Panc1 (cell line): Measurements from ENCODE around the gene ARPC2. TPM values are rescaled to one million over a fixed set of nuclear protein-coding genes. Genes with fewer than 3 reads are reported as not detected.

Source experiments
- ATAC-seq: fragments of 200-7000 bp; cut with Tn5 transposase; 2 replicates; pipeline ENCODE4 v1.9.1; 2020; ENCODE audit warnings: mild to moderate bottlenecking, moderate library complexity
- BruUV-seq: library from RNA; stranded (reverse); fragments of 400-500 nt; replicated peaks from 2 replicates; lab custom pipeline; 2021; lab: Mats Ljungman, UMichigan
- CTCF ChIA-PET: fragments of 300-600 bp; sonication (Branson Sonifier 250); formaldehyde crosslinking; loops from one replicate; lab custom pipeline; 2022; ENCODE audit warnings: antibody characterized with exemption; lab: Charles Lee
- POLR2A ChIA-PET: fragments of 300-600 bp; sonication (Branson Sonifier 250); formaldehyde crosslinking; loops from one replicate; lab custom pipeline; 2022; ENCODE audit warnings: antibody characterized with exemption; lab: Charles Lee
- DNase-seq: peaks from one replicate; pipeline ENCODE4 v3.0.0-alpha.2; 2010; ENCODE audit warnings: low read depth, low spot score
- H3K27ac ChIP-seq: 2 replicates; pipeline ENCODE4 v1.5.1; 2011; ENCODE audit warnings: mild to moderate bottlenecking, low read length, inconsistent platforms
- H3K27me3 ChIP-seq: fragments of 200-500 bp; sonication (Bioruptor generic); 2 replicates; pipeline ENCODE4 v1.6.0; 2014; ENCODE audit warnings: low read length, inconsistent platforms; ENCODE audit not compliant: control insufficient read depth, insufficient read depth
- H3K36me3 ChIP-seq: fragments of 200-500 bp; sonication (Bioruptor generic); 2 replicates; pipeline ENCODE4 v1.5.1; 2014; ENCODE audit warnings: inconsistent platforms, mild to moderate bottlenecking, low read length, moderate library complexity; ENCODE audit not compliant: control insufficient read depth, insufficient read depth
- H3K4me1 ChIP-seq: 2 replicates; pipeline ENCODE4 v1.5.1; 2011; ENCODE audit warnings: inconsistent platforms, mild to moderate bottlenecking, low read length, moderate library complexity; ENCODE audit not compliant: control insufficient read depth, insufficient read depth
- H3K4me3 ChIP-seq, 2 experiments: 2 replicates each; pipeline ENCODE4 v1.5.1; 2011 to 2012; ENCODE audit warnings: low read depth in 2 of 2, low read length in 2 of 2, mild to moderate bottlenecking in 2 of 2, inconsistent platforms in 1 of 2, moderate library complexity in 1 of 2
- H3K9me3 ChIP-seq: fragments of 200-500 bp; sonication (Bioruptor generic); 2 replicates; pipeline ENCODE4 v1.5.1; 2014; ENCODE audit warnings: low read depth, mild to moderate bottlenecking, inconsistent platforms, low read length, moderate library complexity; ENCODE audit not compliant: control insufficient read depth, insufficient read depth
- POLR2AphosphoS5 ChIP-seq: IDR thresholded peaks from 2 replicates; pipeline ENCODE4 v1.6.1; 2012; ENCODE audit warnings: mild to moderate bottlenecking, low read depth, low read length, moderate library complexity
- SIN3A ChIP-seq: IDR thresholded peaks from 2 replicates; pipeline ENCODE4 v1.6.1; 2012; ENCODE audit warnings: low read depth, mild to moderate bottlenecking, low read length, moderate library complexity, borderline replicate concordance; ENCODE audit not compliant: insufficient read depth
- TCF7L2 ChIP-seq: IDR thresholded peaks from 2 replicates; pipeline ENCODE4 v1.6.1; 2011; ENCODE audit warnings: mild to moderate bottlenecking, low read depth, low read length, inconsistent platforms
- in situ Hi-C: cut with HindIII; loops from 2 replicates; pipeline ENCODE4 v1.10.0; 2016; ENCODE audit warnings: low sequenced_read_pairs, low pct_unique_long_range_greater_than_20kb
- intact Hi-C: fragments of 100-400 bp; cut with micrococcal nuclease; formaldehyde crosslinking; loops from one replicate; pipeline ENCODE4 v1.10.0; 2022; ENCODE audit not compliant: unreplicated experiment
- total RNA-seq: library from RNA; stranded (reverse); gene quantifications from one replicate; pipeline ENCODE4 v1.2.1, GENCODE V29; 2021; ENCODE audit not compliant: unreplicated experiment
- TF ChIP-seq, protein P1 (sequence below), 2 experiments: IDR thresholded peaks; 2 replicates each; pipeline ENCODE4 v1.6.1; 2011 to 2012; ENCODE audit warnings: low read depth in 2 of 2, control low read depth in 1 of 2, low read length in 1 of 2, mild to moderate bottlenecking in 1 of 2, moderate library complexity in 1 of 2; ENCODE audit not compliant: insufficient read depth in 1 of 2
- TF ChIP-seq, protein P2 (sequence below): fragments of 450-650 bp; IDR thresholded peaks from 2 replicates; pipeline ENCODE4 v1.5.1; 2017; ENCODE audit warnings: mild to moderate bottlenecking

ARPC2 gene
- total RNA-seq, 1 experiment from 2014 or later, result 248 TPM

GRCh38 chr2:218230882-218231281 is 13.9 kb downstream of the ARPC2 start:
- intact Hi-C loops (no loop called here), in situ Hi-C loops (no loop called here)
- H3K27ac ChIP-seq, result no peak overlapping the region
- H3K9me3 ChIP-seq, result no peaks in the 10 kb centered on the region
- no peak overlapping the region for H3K4me3 ChIP-seq
- CTCF ChIA-PET, result interaction anchor here (0.7 kb wide), 2 partner anchors 12 to 45 kb away, joined by 5 to 12 read pairs; no protein-coding TSS in a partner anchor
- DNase-seq (no peak), ATAC-seq (peak; percentile 77; the same call in 1 of the 2 replicates)
- H3K4me1 ChIP-seq, result no peaks in the 10 kb centered on the region
- POLR2A ChIA-PET, result interaction anchor here (1.4 kb wide), 1 partner anchor 12 kb away, joined by 5 read pairs; no protein-coding TSS in a partner anchor
- TF ChIP-seq POLR2AphosphoS5 (no peak), TCF7L2 (no peak), SIN3A (no peak)
- TF ChIP-seq, protein P1, sequence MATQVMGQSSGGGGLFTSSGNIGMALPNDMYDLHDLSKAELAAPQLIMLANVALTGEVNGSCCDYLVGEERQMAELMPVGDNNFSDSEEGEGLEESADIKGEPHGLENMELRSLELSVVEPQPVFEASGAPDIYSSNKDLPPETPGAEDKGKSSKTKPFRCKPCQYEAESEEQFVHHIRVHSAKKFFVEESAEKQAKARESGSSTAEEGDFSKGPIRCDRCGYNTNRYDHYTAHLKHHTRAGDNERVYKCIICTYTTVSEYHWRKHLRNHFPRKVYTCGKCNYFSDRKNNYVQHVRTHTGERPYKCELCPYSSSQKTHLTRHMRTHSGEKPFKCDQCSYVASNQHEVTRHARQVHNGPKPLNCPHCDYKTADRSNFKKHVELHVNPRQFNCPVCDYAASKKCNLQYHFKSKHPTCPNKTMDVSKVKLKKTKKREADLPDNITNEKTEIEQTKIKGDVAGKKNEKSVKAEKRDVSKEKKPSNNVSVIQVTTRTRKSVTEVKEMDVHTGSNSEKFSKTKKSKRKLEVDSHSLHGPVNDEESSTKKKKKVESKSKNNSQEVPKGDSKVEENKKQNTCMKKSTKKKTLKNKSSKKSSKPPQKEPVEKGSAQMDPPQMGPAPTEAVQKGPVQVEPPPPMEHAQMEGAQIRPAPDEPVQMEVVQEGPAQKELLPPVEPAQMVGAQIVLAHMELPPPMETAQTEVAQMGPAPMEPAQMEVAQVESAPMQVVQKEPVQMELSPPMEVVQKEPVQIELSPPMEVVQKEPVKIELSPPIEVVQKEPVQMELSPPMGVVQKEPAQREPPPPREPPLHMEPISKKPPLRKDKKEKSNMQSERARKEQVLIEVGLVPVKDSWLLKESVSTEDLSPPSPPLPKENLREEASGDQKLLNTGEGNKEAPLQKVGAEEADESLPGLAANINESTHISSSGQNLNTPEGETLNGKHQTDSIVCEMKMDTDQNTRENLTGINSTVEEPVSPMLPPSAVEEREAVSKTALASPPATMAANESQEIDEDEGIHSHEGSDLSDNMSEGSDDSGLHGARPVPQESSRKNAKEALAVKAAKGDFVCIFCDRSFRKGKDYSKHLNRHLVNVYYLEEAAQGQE (IDR thresholded peaks at IDR 0.05; ENCODE audit: insufficient read depth in 1 of 2, low read depth in 2 of 2, low read length in 1 of 2), result no peak
- TF ChIP-seq, protein P2, sequence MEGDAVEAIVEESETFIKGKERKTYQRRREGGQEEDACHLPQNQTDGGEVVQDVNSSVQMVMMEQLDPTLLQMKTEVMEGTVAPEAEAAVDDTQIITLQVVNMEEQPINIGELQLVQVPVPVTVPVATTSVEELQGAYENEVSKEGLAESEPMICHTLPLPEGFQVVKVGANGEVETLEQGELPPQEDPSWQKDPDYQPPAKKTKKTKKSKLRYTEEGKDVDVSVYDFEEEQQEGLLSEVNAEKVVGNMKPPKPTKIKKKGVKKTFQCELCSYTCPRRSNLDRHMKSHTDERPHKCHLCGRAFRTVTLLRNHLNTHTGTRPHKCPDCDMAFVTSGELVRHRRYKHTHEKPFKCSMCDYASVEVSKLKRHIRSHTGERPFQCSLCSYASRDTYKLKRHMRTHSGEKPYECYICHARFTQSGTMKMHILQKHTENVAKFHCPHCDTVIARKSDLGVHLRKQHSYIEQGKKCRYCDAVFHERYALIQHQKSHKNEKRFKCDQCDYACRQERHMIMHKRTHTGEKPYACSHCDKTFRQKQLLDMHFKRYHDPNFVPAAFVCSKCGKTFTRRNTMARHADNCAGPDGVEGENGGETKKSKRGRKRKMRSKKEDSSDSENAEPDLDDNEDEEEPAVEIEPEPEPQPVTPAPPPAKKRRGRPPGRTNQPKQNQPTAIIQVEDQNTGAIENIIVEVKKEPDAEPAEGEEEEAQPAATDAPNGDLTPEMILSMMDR, result no peak; the same call in 1 of the 2 replicates
- BruUV-seq, result no TSS peak
- H3K36me3 ChIP-seq, result peaks cover 31% of the 10 kb centered on the region
- no peaks in the 10 kb centered on the region for H3K27me3 ChIP-seq

DNA sequence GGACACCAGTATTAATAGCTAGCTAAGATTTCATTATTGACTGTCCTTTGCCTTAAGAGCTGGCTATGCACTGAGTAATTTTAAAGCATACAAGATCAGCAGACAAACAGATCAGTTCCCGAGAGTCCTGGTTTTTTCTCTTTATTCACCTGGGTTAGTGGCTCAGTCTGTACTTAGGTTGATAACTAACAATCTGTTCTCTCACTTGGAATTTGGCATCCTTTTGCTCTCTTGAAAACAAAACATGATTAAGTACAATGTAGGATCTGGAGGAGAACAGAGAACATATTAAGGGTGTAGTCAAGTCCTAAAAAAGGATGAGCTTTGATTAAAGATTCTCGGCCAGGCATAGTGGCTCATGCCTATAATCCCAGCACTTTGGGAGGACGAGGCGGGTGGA is 16.6 kb downstream of the ARPC2 start:
- TF ChIP-seq, protein P2, result no peak
- TF ChIP-seq, protein P1 (IDR thresholded peaks at IDR 0.05; ENCODE audit: insufficient read depth in 1 of 2, low read depth in 2 of 2, low read length in 1 of 2), result no peak
- no peak for TF ChIP-seq TCF7L2
- no peak for TF ChIP-seq SIN3A
- TF ChIP-seq POLR2AphosphoS5, result no peak
- Histone ChIP-seq H3K27me3 (no peaks in the 10 kb centered on the region), H3K36me3 (peaks cover 30% of the 10 kb centered on the region), H3K27ac (no peak overlapping the region), H3K9me3 (no peaks in the 10 kb centered on the region), H3K4me3 (no peak overlapping the region), H3K4me1 (no peaks in the 10 kb centered on the region)
- POLR2A ChIA-PET, result no interaction called here
- CTCF ChIA-PET, result interaction anchor here (0.7 kb wide), 1 partner anchor 47 kb away, joined by 3 read pairs; no protein-coding TSS in a partner anchor
- no peak for DNase-seq
- intact Hi-C loops (no loop called here), in situ Hi-C loops (no loop called here)
- no peak for ATAC-seq
- BruUV-seq, result no TSS peak
